ENCODE data around the gene GPR153. TPM values are rescaled to one million over a fixed set of nuclear protein-coding genes. Genes with fewer than 3 reads are reported as not detected.
A peak's percentile ranks its signal among the peaks of the same experiment; 100 is the strongest.

GPR153 gene
- total and polyA plus RNA-seq, 2 of the 13 experiments (the other 11 are each of a cell fraction or from before 2014, with no cell fraction given), result 0.22 to 0.31 TPM

DNA sequence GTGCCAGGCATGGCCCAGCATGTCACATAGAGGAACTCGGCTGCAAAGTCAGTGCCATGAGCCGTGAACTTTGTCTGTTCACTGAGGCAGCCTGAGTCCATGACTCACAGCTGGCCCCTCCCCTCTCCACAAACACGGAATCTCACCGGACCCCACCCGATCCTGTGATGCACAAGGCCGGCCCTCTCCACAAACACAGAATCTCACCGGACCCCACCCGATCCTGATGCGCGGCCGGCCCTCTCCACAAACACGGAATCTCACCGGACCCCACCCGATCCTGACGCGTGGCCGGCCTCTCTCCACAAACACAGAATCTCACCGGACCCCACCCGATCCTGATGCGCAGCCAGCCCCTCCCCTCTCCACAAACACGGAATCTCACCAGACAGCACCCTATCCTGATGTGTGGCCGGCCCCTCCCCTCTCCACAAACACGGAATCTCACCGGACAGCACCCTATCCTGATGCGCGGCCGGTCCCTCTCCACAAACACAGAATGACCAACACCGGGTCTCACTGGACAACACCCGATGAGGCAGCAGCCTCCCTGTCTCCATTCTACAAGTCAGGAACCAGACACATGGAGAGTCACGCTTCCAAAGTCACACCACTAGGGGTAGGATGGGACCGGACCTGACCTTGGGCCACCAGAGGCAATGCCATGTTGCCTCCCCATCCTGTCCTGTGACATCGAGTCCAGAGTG is 39.6 kb upstream of the GPR153 start:
- H3K36me3 ChIP-seq (replicated peaks in 1 of 2; ENCODE audit: control insufficient read depth in 1 of 2, insufficient read depth in 2 of 2, low read length in 2 of 2), result peaks cover 2 to 4% of the 10 kb centered on the region in 2 experiments; a peak in 2 of 5 replicates
- peaks cover 7% of the 10 kb centered on the region for H3K4me1 ChIP-seq (ENCODE audit: insufficient read depth, low read length)
- no peaks in the 10 kb centered on the region for H3K9me3 ChIP-seq (ENCODE audit: low read length)
- in situ Hi-C loops (cut with HindIII; ENCODE audit: extremely low pct_ligation_motif_present, low pct_unique_long_range_greater_than_20kb) (no loop called here), intact Hi-C loops (cut with micrococcal nuclease; ENCODE audit: unreplicated experiment) (no loop called here)
- FAIRE-seq (no peak), ATAC-seq (peak; percentile 48; the same call in 2 of the 3 replicates), DNase-seq (ENCODE audit: low spot score) (no peak)
- WGBS (ENCODE audit: low lambda C conversion rate), result 95% methylated on average over 29 of the region's 32 CpGs
- H3K9ac ChIP-seq (ENCODE audit: insufficient read depth, low read depth, low read length), result no peak overlapping the region
- H3K4me2 ChIP-seq (ENCODE audit: low read depth, low read length), result no peak overlapping the region
- CTCF ChIA-PET (ENCODE audit: low intra/inter-chr PET ratio, low total read pairs), result no interaction called here
- TF ChIP-seq CREM (IDR thresholded peaks at IDR 0.05), result no peak
- no peak for TF ChIP-seq CREM (CRISPR knock-in tag; IDR thresholded peaks at IDR 0.05)
- 0 out of 2 replicates have a peak, but pooled peaks have one; percentile 10 for TF ChIP-seq ZNF687 (CRISPR knock-in tag; IDR thresholded peaks at IDR 0.05)
- no peaks in the 10 kb centered on the region for H3K27me3 ChIP-seq (ENCODE audit: control insufficient read depth in 1 of 2, insufficient read depth in 2 of 2, low read length in 2 of 2)
- no TSS peak for BruUV-seq (replicated peaks)
- H3K27ac ChIP-seq (ENCODE audit: extremely low read length, insufficient read depth, low read length), result no peak overlapping the region
- H2AFZ ChIP-seq (ENCODE audit: low read length), result no peak overlapping the region
- POLR2A ChIA-PET, result no interaction called here
- no peaks in the 10 kb centered on the region for H3K79me2 ChIP-seq (ENCODE audit: insufficient read depth, low read length)
- no peaks in the 10 kb centered on the region for H4K20me1 ChIP-seq (ENCODE audit: insufficient read depth, low read length)
- no peak overlapping the region for H3K4me3 ChIP-seq (replicated peaks in 1 of 3; ENCODE audit: insufficient read depth in 1 of 3, low read depth in 2 of 3, low read length in 3 of 3)

Measured in HepG2 (cell line).